ENCODE results near the gene NACA2. TPM values are rescaled to one million over a fixed set of nuclear protein-coding genes. Genes with fewer than 3 reads are reported as not detected.

The NACA2 gene
- total and polyA plus RNA-seq, 7 donors = 0.04 TPM; not detected in 6

DNA sequence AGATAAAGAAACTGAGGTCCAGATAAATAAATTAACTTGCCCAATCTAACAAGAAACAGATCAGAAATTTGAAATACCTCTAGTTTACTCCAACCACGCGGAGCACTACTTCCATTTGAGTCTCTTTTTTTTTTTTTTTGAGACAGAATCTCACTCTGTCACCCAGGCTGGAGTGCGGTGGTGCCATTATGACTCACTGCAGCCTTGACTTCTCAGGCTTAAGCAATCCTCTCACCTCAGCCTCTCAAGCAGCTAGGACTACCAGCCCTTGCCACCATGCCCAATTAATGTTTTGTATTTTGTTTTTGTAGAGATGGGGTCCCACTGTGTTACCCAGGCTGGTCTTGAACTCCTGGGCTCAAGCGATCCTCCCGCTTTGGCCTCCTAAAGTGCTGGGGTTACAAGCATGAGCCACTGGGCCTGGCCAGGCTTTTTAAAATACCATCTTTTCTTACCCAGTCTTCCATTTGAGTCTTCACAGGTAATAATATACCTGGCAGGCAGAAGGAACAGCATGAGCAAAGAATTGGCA, 3.3 kb upstream of the NACA2 start:
- DNase-seq = no peak
- H3K36me3 ChIP-seq (ENCODE audit: insufficient read depth in 1 of 2, low read depth in 1 of 2) = no peaks in the 10 kb centered on the region
- H3K27me3 ChIP-seq (ENCODE audit: insufficient read depth in 3 of 3, low read length in 2 of 3) = peaks cover 0 to 8% (median 4%) of the 10 kb centered on the region in 3 donors
- no peak overlapping the region for H3K4me3 ChIP-seq
- intact Hi-C loops (cut with DNase I) = no loop called here
- TF ChIP-seq, protein P1, sequence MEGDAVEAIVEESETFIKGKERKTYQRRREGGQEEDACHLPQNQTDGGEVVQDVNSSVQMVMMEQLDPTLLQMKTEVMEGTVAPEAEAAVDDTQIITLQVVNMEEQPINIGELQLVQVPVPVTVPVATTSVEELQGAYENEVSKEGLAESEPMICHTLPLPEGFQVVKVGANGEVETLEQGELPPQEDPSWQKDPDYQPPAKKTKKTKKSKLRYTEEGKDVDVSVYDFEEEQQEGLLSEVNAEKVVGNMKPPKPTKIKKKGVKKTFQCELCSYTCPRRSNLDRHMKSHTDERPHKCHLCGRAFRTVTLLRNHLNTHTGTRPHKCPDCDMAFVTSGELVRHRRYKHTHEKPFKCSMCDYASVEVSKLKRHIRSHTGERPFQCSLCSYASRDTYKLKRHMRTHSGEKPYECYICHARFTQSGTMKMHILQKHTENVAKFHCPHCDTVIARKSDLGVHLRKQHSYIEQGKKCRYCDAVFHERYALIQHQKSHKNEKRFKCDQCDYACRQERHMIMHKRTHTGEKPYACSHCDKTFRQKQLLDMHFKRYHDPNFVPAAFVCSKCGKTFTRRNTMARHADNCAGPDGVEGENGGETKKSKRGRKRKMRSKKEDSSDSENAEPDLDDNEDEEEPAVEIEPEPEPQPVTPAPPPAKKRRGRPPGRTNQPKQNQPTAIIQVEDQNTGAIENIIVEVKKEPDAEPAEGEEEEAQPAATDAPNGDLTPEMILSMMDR (IDR thresholded peaks at IDR 0.05) = no peak
- ATAC-seq = no peak
- no peaks in the 10 kb centered on the region for H3K4me1 ChIP-seq
- no peaks in the 10 kb centered on the region for H3K9me3 ChIP-seq
- WGBS, 3 donors = 89 to 93% (median 89%) methylated on average over 5 of the region's 5 CpGs
- H3K27ac ChIP-seq = no peak overlapping the region

DNA sequence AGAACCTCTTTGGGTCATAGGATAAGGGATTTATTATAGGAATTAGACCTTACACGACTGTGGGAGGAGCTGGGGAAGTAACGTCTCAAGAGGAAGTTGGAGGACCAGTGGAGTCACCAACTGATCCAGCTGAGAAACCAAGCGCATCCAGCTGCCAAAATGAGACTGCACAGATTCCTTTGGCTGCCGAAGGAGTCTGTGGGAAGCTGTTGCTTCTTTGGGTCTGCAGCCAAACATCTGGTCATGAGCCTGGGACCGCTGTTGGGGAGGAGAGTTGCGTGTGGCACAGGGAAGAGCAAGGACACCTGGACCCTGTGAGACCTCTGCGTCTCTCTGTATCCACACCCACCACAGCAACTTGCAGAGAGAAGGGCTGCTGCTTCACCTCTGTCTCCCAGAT, 2.4 kb upstream of the NACA2 start:
- ATAC-seq (no peak), DNase-seq (no peak)
- Histone ChIP-seq H3K9me3 (no peaks in the 10 kb centered on the region), H3K4me1 (no peaks in the 10 kb centered on the region), H3K4me3 (no peak overlapping the region), H3K27ac (no peak overlapping the region), H3K27me3 (ENCODE audit: insufficient read depth in 3 of 3, low read length in 2 of 3) (peaks cover 0 to 10% (median 7%) of the 10 kb centered on the region in 3 donors), H3K36me3 (ENCODE audit: insufficient read depth in 1 of 2, low read depth in 1 of 2) (no peaks in the 10 kb centered on the region)
- 15 to 18% (median 16%) methylated on average over 7 of the region's 7 CpGs for WGBS, 3 donors
- intact Hi-C loops (cut with DNase I) = no loop called here
- TF ChIP-seq, protein P1 (IDR thresholded peaks at IDR 0.05) = no peak

DNA sequence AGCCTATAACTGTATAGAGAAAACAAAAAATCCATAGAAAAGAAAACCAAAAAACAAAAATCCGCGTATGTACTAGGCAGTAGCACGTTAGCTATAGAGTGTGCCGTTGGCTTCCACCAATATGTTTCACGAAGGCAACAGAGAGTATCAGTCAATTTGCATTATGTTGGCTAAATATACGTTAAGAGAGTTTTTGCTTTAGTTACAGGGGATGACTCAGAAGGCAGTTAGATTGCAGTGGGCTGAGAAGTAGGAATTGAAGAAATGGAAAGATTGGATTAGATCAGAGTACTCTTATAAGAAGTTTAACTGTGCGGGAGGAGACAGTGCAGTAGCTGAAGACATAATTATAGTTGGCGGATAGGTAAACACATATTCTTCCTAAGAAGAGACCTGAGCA, 911 bp upstream of the NACA2 start:
- Histone ChIP-seq H3K36me3 (ENCODE audit: insufficient read depth in 1 of 2, low read depth in 1 of 2) (no peaks in the 10 kb centered on the region), H3K9me3 (no peaks in the 10 kb centered on the region), H3K27me3 (ENCODE audit: insufficient read depth in 3 of 3, low read length in 2 of 3) (peaks cover 0 to 10% (median 4%) of the 10 kb centered on the region in 3 donors), H3K4me3 (no peak overlapping the region), H3K27ac (no peak overlapping the region), H3K4me1 (no peaks in the 10 kb centered on the region)
- TF ChIP-seq, protein P1 (IDR thresholded peaks at IDR 0.05) = no peak
- 90 to 93% (median 93%) methylated on average over 8 of the region's 8 CpGs for WGBS, 3 donors
- ATAC-seq (no peak), DNase-seq (no peak)
- intact Hi-C loops (cut with DNase I) = no loop called here

DNA sequence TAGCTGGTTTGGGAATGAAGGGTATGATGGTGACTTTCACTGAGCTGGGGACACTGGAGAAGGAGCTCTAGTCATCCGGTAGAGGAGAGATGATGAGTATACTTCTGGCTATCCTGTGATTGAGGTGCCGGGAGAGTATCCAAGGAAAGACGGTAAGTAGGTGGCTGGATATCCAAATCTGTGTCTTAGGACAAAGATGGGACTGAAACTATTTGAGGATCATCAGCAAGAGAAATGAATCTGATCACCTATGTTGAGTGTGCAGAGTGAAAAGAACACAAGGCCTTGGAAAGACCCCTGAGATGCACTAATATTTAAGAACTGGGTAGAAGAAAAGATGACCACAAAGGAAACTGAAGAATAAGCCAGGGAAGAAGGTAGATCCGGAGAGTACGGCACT, 1.0 kb downstream of the NACA2 start:
- no peak overlapping the region for H3K4me3 ChIP-seq
- intact Hi-C loops (cut with DNase I) = no loop called here
- no peak for ATAC-seq
- H3K36me3 ChIP-seq (ENCODE audit: insufficient read depth in 1 of 2, low read depth in 1 of 2) = no peaks in the 10 kb centered on the region
- TF ChIP-seq, protein P1 (IDR thresholded peaks at IDR 0.05) = no peak
- 90 to 93% (median 92%) methylated on average over 5 of the region's 5 CpGs for WGBS, 3 donors
- no peak overlapping the region for H3K27ac ChIP-seq
- no peaks in the 10 kb centered on the region for H3K9me3 ChIP-seq
- H3K4me1 ChIP-seq = no peaks in the 10 kb centered on the region
- no peak for DNase-seq
- H3K27me3 ChIP-seq (ENCODE audit: insufficient read depth in 3 of 3, low read length in 2 of 3) = peaks cover 0 to 10% (median 4%) of the 10 kb centered on the region in 3 donors

Measured in psoas muscle (tissue), 8 donors.